HG02763 (cell line): Measurements from ENCODE around the gene ZNF365.
"Not testable (repeated sequence)": the region's sequence is repeated elsewhere in the genome, so short reads cannot be mapped to it uniquely, and the experiment has no call there.

Experiments
- ATAC-seq: cut with Tn5 transposase; IDR thresholded peaks from one replicate; pipeline ENCODE4 v1.9.1; 2021; ENCODE audit warnings: mild to moderate bottlenecking, moderate library complexity; ENCODE audit not compliant: unreplicated experiment

ZNF365 gene

DNA sequence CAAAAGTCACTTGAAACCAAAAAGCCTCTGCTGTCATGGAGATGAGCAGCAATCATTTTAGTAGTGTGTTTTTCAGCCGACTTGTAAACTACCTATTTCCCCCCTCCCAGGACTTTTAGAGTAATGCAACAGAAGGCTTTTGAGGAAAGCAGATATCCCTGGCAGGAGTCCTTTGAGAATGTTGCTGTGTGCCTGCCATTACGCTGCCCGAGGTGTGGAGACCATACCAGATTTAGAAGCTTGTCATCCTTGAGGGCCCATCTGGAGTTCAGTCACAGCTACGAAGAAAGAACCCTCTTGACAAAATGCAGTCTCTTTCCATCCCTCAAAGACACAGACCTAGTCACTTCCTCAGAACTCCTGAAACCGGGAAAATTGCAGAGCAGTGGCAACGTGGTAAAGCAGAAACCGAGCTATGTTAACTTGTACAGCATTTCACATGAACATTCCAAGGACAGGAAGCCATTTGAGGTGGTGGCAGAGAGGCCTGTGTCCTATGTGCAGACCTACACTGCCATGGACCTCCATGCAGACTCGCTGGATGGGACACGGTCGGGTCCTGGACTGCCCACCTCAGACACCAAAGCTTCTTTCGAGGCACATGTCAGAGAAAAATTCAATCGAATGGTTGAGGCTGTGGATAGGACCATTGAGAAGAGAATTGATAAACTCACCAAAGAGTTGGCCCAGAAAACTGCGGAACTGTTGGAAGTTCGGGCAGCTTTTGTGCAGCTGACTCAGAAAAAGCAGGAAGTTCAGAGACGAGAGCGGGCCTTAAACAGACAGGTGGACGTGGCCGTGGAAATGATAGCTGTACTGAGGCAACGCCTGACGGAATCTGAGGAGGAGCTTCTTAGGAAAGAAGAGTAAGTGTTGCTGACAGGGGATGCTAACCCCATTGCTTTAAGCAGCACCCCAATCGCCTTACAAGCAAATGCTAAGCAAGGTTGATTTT, 2.2 kb downstream of the ZNF365 start:
- no peak for ATAC-seq

DNA sequence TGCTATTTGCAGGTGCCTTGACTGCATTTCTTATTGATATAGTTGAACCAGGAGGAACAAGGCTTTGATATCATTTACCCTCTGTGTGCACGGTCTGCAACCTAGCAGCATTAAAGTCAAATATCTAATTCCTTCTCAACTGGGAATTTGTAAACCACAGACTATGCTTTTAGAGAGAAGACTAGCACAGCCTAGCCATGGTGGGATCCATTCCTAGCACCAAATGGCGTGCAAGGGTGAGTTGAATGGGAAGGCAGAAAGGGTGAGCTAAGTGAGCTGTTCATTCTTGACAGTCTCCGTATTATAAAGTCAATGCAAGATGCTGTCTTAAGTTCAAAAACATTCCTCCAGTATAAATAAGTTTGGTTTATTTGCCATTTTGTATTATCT, 2.9 kb downstream of the ZNF365 start:
- no peak for ATAC-seq

DNA sequence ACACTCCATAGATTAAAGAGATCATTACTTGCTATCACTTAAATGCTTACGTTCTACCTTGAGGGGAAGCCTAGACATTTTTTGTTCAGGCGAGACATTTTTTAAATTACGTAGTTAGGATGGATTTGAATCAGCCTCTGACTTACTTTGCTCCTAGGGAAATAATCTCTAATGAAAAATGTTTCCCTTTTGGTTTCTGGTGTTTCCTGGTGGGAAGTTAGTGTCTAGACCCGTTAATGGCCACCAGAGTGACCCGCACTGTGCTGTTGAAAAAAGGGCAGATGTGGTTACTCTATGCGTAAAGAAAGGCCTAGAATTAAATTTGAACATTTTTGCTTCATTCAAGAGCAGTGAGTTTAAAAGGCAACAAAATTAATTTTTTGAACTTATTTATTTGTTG, 3.8 kb downstream of the ZNF365 start:
- no peak for ATAC-seq

DNA sequence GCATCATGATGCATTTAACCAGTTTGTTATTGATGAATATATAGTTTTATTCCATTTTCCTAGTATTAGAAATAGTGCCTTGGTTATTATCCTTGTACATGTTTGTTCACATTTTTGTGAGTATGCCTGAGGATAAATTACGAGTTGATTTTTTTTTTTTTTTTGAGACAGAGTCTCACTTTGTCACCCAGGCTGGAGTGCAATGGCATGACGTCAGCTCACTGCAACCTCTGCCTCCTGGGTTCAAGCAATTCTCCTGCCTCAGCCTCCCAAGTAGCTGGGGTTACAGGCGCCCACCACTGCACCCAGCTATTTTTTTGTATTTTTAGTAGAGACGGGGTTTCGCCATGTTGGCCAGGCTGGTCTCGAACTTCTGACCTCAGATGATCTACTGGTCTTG, 4.7 kb downstream of the ZNF365 start:
- ATAC-seq, result not testable (repeated sequence)

DNA sequence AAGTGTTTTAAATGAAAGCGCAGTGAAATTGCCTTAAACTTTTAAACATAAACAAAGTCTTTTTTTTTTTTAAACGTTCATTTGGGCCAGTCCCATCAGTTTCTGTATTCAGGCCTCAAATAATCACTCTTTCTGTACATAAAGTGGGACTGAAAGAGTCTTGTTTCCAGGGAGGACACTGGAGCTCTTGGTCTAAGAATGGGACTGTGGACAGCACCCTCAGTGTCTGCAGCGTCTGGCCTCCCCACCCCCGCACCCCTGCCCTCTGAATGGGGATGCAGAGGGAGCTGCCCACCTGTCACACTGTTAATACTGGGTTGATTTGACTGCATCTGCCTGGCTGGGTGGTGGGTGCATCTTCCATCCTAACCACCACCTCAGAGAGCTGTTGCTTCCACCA, 5.2 kb downstream of the ZNF365 start:
- no peak for ATAC-seq

DNA sequence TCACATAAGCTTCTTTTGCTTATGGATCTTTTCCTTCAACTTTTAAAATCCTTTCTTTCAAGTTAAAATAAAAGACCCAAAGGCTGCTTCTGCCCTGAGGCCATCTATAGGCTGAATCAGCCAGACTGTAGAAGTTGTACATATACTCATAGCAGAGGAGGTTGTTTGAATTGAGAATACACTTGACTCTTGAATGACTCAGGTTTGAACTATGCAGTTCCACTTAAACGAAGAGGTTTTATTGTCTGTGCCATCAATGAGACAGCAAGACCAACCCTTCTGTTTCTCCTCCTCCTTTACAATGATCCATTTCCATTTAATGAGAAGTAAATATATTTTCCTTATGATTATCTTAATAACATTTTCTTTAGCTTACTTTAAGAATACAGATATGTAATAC, 5.8 kb downstream of the ZNF365 start:
- no peak for ATAC-seq

DNA sequence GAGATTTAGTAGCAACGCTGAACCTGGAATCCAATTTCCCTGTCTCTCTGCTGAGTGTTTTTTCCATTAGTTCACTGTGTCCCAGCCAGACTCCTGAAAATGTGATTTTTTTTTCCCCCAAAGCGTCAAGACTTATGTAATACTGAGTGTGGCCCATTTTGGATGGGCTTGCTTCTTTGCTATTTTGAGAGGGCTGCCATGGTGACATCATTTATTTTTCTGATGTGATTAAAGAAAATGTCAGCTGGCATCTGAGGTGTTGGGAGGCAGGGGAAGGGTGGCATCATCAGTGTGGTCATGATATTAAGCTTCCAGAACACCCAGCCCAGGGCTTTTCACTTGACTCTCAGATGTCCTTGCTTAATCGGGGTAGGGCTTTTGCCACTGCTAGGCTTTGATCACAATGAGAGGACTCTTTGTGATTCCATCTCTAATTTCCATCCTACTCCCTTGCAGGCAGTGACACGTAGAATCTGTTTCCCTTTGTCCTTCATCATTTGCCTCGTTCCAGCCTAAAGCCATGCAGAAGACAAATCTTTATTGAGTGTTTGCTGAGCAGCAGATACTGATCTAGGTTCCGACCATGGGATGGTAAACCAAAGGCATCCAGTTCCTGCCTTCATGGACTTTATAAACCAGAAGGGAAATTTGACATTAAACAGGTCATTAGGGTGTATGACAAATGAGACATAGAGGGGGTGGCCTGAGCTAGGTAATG, 7.4 kb downstream of the ZNF365 start:
- no peak for ATAC-seq

DNA sequence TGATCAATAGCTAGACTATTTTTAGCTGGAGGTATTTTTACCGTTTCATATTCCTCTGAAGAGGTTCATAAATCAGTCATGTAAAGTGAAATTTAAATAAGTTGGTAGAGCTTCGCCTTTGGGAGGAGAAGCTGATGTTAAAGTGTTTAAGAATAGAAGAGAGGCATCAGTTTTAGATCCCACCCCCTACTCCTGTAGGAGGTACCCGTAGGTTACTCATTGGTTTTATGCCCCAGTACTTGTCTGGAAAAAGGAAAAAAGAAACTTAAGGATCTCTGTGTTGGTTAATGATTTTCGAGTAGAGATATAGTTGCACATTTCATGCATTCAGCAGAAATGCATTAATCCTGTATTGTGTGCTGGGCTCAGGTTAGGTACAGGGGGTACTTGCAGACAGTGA, 8.7 kb downstream of the ZNF365 start:
- no peak for ATAC-seq

DNA sequence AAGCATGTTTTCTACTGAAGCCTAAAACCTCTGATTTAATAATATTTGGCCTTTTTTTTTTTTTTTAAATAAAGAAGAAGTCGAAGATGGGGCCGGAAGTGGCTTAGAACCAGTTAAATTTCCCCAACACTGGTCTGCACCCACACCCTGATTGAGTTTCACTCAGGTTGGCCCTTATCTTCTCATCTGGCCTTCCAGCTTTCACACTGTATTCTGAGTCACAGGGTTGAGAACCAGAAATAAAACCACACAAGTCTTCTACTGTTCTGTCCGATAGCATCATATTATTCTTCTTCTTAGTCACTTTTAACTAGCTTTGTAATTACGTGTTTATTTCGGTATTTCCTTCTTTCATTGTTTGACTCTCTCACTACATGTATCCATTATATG, 9.9 kb downstream of the ZNF365 start:
- ATAC-seq, result no peak

DNA sequence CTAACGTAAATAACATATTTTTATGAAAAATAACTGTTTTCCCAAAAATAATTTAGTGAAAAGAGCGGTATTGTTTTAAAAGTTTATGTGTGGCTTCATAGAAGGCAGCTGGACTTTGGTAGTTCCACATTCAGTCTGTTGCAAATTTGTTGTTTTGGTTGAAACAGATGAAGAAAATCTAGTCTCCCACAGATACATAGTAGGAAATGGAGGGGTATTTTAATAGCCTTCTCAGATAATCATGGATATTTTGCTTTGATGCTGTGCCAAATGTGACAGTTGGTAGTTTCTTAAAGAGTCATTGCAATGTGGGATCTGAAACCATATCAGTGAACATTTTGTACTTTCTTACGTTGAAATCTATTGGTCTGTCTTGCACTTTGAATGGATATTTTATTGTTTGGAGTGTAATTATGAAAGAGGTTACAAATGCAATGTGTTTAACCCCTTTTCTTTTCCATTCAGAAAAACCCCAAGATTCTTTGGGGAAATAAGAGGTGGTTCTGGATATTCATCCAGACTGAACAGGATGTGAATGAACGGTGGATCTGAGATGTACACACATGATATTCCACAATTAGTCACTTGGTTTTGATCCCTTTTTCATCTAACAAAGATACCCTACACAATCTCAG, 10.4 kb downstream of the ZNF365 start:
- no peak for ATAC-seq

DNA sequence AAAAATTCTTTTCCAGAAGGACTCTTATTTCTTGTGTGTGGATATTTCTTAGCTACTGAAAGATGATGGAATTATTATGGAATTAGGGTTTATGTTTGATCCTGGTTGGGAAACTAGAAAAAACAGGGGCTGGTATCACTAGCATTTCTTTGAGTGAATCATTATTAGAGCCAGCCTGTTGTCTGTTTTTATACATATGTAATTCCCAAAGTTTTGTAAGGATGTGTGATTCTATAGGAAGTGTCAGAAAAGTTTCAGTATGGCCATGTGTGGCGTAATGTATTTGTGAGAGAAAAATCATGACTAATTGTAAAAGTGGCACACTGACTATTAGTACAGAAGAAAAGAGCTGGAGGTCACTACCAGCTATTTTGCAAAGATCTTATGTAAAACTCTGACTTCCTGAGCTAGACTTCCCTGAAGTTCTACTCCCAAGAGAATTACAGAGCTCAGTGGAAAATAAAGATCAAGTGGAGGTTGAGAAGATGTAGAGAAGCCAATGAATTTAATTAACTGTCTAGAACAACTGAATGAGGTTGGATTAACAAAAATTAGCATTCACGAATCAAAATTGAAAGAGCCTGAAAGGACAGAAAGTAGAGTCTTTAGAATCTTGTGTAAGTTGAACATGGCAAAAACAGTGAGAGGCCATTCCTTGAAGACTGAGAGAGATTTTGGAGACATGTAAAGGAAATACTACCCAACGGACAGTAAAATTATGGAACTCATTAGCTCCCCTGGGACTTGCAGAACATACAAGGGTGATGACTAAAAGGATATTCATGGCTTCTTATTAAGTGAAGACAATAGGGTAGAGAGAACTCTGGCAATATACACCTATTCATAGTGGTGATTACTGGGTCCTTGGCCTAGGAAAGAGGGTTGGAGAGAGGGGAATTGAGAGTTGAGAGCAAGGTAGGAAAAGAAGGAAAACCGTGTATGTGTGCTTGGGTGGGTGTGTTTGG, 12.5 kb downstream of the ZNF365 start:
- no peak for ATAC-seq

DNA sequence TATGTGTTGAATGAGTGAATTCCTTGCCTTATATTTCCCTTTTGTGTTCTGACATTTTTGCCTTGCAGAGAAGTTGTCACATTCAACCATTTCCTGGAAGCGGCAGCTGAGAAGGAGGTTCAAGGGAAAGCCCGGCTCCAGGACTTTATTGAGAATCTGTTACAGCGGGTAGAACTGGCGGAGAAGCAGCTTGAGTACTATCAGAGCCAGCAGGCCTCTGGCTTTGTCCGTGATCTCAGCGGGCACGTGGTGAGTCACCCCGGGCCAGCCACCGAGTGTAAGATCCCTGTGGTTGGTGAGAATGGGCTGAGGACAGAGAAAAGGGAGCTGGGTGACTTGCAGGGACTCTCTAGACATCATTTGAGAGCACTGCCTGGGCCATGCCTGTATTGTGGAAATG, 14.2 kb downstream of the ZNF365 start:
- no peak for ATAC-seq

DNA sequence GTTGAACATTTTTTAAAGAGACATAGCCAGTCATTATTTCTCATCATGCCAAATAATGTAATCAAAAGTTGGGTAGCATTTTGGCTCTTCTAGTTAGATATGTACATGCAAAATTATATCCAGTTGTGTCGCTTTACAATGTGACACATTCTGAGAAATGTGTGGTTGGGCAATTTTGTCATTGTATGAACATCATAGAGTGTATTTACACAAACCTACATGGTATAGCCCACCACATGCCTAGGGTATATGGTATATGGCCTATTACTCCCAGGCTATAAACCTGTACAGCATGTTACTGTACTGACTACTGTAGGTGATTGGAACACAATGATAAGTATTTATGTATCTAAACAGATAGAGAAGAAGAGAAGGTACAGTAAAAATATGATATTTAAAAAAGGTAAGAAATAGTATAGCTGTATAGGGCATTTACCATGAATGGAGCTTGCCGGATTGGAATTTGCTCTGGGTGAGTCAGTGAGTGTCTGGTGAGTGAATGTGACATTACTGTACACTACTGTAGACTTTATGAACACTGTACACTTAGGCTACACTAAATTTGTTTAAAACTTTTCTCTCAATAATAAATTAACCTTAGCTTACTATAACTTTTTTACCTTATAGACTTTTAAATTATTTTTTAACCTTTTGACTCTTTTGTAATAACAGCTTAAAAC, 16.5 kb downstream of the ZNF365 start:
- ATAC-seq, result no peak

DNA sequence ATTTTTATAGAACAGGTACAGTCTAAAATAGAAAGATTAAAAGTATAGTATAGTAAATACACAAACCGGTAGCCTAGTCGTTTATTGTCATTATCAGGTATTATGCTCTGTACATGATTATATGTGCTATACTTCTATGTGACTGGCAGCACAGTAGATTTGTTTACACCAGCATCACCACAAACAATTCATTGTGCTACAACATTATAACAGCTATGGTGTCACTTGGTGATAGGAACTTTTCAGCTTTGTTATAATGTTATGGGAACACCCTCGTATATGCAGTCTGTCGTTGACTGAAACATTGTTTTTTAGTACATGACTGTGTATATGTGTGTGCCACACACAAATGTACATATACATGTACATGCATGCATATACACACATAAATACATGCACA, 19.1 kb downstream of the ZNF365 start:
- ATAC-seq, result no peak

DNA sequence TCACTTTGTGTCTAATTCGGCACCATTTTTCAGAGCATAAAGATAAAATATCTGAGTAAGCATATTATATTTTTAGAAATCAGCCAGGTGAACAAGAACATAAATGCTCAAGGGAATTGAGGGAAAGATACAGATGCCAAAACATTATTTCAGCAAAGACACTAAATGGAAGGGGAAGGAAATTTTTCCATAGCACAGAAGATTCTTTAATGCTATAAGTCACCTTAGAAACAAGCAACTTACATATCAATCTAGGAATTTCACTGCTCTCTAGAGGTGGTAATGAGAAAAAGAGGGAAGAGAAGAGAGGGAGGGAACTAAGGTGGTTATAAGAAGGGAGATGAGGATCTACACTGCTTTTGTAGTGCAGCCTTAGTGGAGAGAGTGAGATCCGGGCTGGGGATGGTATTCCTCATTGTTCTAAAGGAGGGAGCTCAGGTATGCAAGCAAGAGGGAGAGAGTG, 20.4 kb downstream of the ZNF365 start:
- ATAC-seq, result no peak

DNA sequence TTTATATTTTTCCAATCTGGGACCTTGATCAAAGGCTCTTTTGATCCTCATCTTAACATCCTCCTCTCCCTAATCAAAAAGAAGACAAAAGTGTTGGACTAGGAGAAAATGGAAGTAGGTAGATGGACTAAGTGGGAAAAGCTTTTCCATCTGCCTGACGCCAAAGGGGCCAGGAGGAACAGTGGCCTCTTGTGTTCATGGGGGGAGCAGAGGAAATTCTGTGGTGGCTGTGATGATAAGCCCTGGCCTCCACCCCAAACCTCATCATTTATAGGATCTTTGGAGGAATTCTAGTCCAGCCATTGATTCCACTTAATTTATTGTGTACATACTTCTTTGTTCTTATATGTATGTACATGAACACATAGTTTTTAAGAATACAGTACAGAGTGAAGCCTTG, 21.7 kb downstream of the ZNF365 start:
- ATAC-seq, result no peak

DNA sequence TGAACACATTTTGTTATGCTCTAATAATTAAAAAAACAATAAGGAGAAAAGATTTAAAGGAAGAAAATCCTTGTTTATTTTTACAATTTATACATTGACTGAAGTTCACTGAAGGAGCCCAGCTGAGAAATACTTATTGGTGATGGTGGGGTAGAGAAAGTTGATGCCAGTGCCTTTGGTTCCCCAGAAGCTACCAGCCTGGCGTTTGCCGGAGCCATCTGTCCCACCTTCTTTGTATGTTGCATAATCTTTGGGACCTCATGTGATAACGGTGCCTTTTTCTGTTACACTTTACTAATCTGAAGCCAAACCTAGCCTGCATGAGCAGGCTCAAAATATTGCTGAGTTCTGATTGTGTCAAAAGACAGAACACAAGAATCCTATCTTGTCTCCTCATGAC, 22.7 kb downstream of the ZNF365 start:
- no peak for ATAC-seq

DNA sequence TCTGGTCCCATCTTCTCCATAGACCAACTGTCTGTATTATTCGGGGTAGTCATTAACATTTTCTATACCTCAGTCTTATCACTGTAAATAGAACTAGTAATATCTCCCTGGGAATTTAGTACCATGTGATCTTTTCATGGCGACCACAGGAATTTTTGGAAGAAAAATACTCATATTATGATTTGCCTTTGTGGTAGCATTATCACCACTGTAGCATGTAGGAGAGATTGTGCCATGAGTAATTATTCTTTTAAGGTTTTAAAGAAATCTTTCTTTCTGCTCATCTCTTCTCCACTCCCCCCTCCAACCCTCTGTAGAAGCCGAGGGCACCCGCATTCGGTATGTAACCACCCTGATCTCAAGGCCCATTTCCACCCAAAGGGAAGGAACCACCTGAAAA, 25.0 kb downstream of the ZNF365 start:
- no peak for ATAC-seq

DNA sequence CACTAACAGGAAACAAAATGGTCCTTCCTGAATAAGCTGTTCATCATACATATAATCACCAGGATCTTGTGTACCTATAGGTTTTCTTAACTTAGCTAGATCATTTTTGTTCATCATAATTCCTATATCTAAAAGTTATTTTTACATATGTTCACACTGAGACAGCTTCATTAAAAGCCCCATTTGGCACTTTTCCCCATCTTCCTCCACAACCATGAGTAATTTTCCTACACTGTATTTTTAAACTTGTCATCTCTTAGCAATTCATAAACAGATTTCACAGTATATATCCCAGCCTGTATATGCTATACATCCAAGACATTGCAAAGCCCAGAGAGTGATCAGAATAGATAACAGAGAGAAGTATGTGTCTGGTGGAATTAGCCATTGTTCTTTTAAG, 28.3 kb downstream of the ZNF365 start:
- no peak for ATAC-seq

DNA sequence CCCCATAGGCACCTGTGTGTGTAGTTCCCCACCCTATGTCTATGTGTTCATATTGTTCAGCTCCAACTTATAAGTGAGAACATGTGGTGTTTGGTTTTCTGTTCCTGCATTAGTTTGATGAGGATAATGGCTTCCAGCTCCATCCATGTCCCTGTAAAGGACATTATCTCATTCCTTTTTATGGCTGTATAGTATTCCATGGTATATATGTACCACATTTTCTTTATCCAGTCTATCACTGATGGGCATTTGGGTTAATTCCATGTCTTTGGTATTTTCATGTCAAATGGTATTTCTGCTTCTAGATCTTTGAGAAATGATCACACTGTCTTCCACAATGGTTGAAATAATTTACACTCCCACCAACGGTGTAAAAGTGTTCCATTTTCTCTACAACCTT, 36.4 kb downstream of the ZNF365 start:
- not testable (repeated sequence) for ATAC-seq
